Vagina (tissue), 2 donors: ENCODE data around the gene TSC2.

ENCODE experiments used
- CTCF ChIP-seq, 3 experiments: fragments of 450-650 bp in 2 of 3; fragments of 200-600 bp in 1 of 3; sonication (generic) in 1 of 3; IDR thresholded peaks; one replicate each; pipeline ENCODE4 v1.5.1; 2017 to 2019; ENCODE audit warnings: antibody characterized with exemption in 3 of 3, mild to moderate bottlenecking in 2 of 3, moderate library complexity in 2 of 3
- POLR2A ChIP-seq, 2 donors: fragments of 450-650 bp; IDR thresholded peaks; one replicate each; pipeline ENCODE4 v1.6.1; 2017; ENCODE audit warnings: antibody characterized with exemption in 2 of 2, mild to moderate bottlenecking in 2 of 2, moderate library complexity in 2 of 2
- POLR2AphosphoS5 ChIP-seq, 2 donors: sonication (generic); formaldehyde crosslinking; IDR thresholded peaks; one replicate each; pipeline ENCODE4 v1.9.0; 2017; ENCODE audit warnings: antibody characterized with exemption in 2 of 2, mild to moderate bottlenecking in 2 of 2, low read depth in 1 of 2; ENCODE audit not compliant: insufficient read depth in 1 of 2

DNA sequence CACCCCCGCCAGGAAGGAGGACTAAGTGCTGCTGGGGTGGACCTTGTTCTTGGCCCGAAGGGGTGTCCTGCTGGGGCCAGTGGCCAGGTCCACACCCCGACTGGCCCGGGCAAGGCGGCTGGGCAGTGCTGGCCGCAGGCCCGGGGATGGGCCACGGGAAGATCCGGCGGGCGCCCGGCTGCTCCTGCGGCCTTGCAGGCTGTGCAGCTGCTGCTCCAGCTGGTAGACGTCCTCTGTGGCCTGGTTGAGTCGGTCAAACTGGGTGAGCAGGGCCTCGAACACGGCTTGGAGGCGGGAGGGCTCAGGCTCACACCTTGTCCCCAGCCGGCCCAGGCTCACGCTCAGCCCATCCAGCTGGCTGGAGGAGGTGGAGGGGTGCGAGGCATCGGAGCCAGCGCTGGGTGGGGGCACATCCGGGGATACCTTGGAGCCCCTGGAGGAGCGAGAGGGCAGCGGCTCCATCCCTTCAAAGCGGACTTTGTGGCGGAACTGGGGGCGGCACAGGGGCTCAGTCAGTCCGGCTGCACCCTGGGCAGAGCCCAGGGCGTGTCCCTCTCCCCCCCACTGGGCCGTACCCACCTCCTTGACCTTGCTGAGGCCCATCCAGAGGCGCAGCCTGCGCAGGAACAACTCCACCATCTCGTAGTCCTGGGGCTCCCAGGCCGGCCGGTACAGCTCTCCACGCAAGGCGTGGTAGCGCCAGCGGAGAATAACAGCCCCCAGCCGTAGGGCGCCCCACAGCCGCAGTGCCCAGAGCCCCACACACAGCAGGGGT, 42.1 kb downstream of the TSC2 start:
- TF ChIP-seq CTCF (IDR thresholded peaks at IDR 0.05) (no peak), POLR2AphosphoS5 (IDR thresholded peaks at IDR 0.05; ENCODE audit: insufficient read depth in 1 of 2, low read depth in 1 of 2) (no peak), POLR2A (IDR thresholded peaks at IDR 0.05) (no peak)
